ENCODE data around the gene NGF.

DNA sequence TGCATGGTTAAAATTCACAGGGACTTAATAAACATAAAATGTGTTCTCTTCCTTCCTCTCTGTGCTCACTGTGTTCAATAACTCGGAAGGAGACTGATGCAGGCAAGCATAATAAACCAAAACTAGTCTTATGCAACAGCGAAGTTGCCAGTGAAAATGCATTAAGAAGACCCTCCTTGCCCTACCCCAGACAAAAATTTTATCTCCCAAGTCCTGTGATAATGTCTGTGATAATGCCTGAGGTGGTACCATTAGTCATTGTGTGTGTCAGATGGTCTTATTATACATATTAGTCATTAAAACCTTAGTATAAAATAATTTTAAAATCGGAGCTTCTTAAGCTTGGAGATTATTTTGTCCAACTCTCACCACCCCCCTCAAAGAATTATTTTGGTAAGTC, 97.8 kb downstream of the NGF start:
- TF ChIP-seq CTCF (IDR thresholded peaks at IDR 0.05) (no peak), EZH2 (IDR thresholded peaks at IDR 0.05; ENCODE audit: borderline replicate concordance, insufficient read depth, low read depth, low read length, poor library complexity, severe bottlenecking) (no peak)
